HEK293 (cell line): ENCODE measurements around the gene CEP68.

Experiments used
- CTCF ChIA-PET: fragments of 350-600 bp; formaldehyde crosslinking; extraction: SDS; loops from one replicate; lab custom pipeline; 2021; ENCODE audit warnings: antibody characterized with exemption; lab: Yijun Ruan, JAX
- POLR2A ChIA-PET: fragments of 300-600 bp; formaldehyde crosslinking; extraction: SDS; loops from one replicate; lab custom pipeline; 2020; ENCODE audit warnings: antibody characterized with exemption, inconsistent platforms; lab: Yijun Ruan, JAX
- H3K27ac ChIP-seq: fragments of 200-500 bp; sonication (Bioruptor generic); 2 replicates; pipeline ENCODE4 v1.5.1; 2014; ENCODE audit warnings: low read depth, low read length, control low read depth, inconsistent platforms; ENCODE audit errors: extremely low read depth
- H3K36me3 ChIP-seq, 2 experiments: fragments of 200-500 bp in 1 of 2; sonication (Bioruptor generic) in 1 of 2; 1 replicate in 1 of 2; 2 replicates in 1 of 2; pipeline ENCODE4 v1.5.1; 2014 to 2017; ENCODE audit warnings: inconsistent platforms in 2 of 2, low read length in 2 of 2; ENCODE audit not compliant: control insufficient read depth in 2 of 2, insufficient read depth in 1 of 2
- H3K4me1 ChIP-seq: fragments of 200-500 bp; sonication (Bioruptor generic); 2 replicates; pipeline ENCODE4 v1.5.1; 2014; ENCODE audit warnings: mild to moderate bottlenecking, low read length, inconsistent platforms; ENCODE audit not compliant: control insufficient read depth, insufficient read depth
- H3K4me3 ChIP-seq: 2 replicates; pipeline ENCODE4 v1.5.1; 2011; ENCODE audit warnings: low read depth, mild to moderate bottlenecking, control low read depth, low read length, moderate library complexity
- H3K9me3 ChIP-seq: fragments of 200-500 bp; sonication (Bioruptor generic); 2 replicates; pipeline ENCODE4 v1.5.1; 2014; ENCODE audit warnings: low read depth, low read length, inconsistent platforms; ENCODE audit not compliant: control insufficient read depth, insufficient read depth
- AEBP2 ChIP-seq: fragments of 450-650 bp; formaldehyde crosslinking; IDR thresholded peaks from 2 replicates; pipeline ENCODE4 v1.5.1; 2016; ENCODE audit warnings: missing biosample characterization, missing genetic modification characterization, borderline replicate concordance
- BCL11B ChIP-seq: fragments of 450-650 bp; formaldehyde crosslinking; IDR thresholded peaks from 2 replicates; pipeline ENCODE4 v1.5.1; 2016; ENCODE audit warnings: low read depth, missing biosample characterization, missing genetic modification characterization
- MEIS1 ChIP-seq: sonication (generic); formaldehyde crosslinking; IDR thresholded peaks from 2 replicates; pipeline ENCODE4 v1.8.1; 2022; ENCODE audit warnings: missing genetic modification reagents, mild to moderate bottlenecking, borderline replicate concordance
- MYNN ChIP-seq: fragments of 450-650 bp; formaldehyde crosslinking; IDR thresholded peaks from 2 replicates; pipeline ENCODE4 v1.5.1; 2016; ENCODE audit warnings: missing biosample characterization, missing genetic modification characterization, borderline replicate concordance
- OVOL3 ChIP-seq: fragments of 450-650 bp; formaldehyde crosslinking; IDR thresholded peaks from 2 replicates; pipeline ENCODE4 v1.5.1; 2016; ENCODE audit warnings: missing biosample characterization, missing genetic modification characterization
- PRDM1 ChIP-seq: fragments of 450-650 bp; formaldehyde crosslinking; IDR thresholded peaks from 2 replicates; pipeline ENCODE4; 2016; ENCODE audit warnings: missing biosample characterization, missing genetic modification characterization
- SCRT2 ChIP-seq: fragments of 450-650 bp; formaldehyde crosslinking; IDR thresholded peaks from 2 replicates; pipeline ENCODE4 v1.5.1; 2016; ENCODE audit warnings: missing biosample characterization, missing genetic modification characterization
- ZBTB7A ChIP-seq: fragments of 450-650 bp; formaldehyde crosslinking; IDR thresholded peaks from 2 replicates; pipeline ENCODE4 v1.5.1; 2016; ENCODE audit warnings: low read depth, missing biosample characterization, missing genetic modification characterization
- ZEB2 ChIP-seq: fragments of 450-650 bp; formaldehyde crosslinking; IDR thresholded peaks from 2 replicates; pipeline ENCODE4 v1.5.1; 2016; ENCODE audit warnings: missing biosample characterization, missing genetic modification characterization
- ZNF274 ChIP-seq, 2 experiments: fragments of 200-500 bp in 1 of 2; fragments of 450-650 bp in 1 of 2; sonication (Bioruptor generic) in 1 of 2; formaldehyde crosslinking in 1 of 2; IDR thresholded peaks; 2 replicates each; pipeline versions ENCODE4 v1.5.1 to v1.6.1; 2014 to 2016; ENCODE audit warnings: borderline replicate concordance in 1 of 2, inconsistent platforms in 1 of 2, low read length in 1 of 2, missing biosample characterization in 1 of 2, missing genetic modification characterization in 1 of 2
- ZNF350 ChIP-seq: fragments of 450-650 bp; formaldehyde crosslinking; IDR thresholded peaks from 2 replicates; pipeline ENCODE4 v1.5.0; 2017; ENCODE audit warnings: missing biosample characterization, mild to moderate bottlenecking, missing genetic modification characterization
- ZNF354C ChIP-seq: fragments of 450-650 bp; formaldehyde crosslinking; IDR thresholded peaks from 2 replicates; pipeline ENCODE4 v1.5.1; 2016; ENCODE audit warnings: missing biosample characterization, missing genetic modification characterization, low read depth, borderline replicate concordance
- ZNF362 ChIP-seq: fragments of 450-650 bp; formaldehyde crosslinking; IDR thresholded peaks from 2 replicates; pipeline ENCODE4 v1.5.1; 2016; ENCODE audit warnings: missing biosample characterization, missing genetic modification characterization
- ZNF433 ChIP-seq: fragments of 450-650 bp; formaldehyde crosslinking; IDR thresholded peaks from 2 replicates; pipeline ENCODE4 v1.5.1; 2016; ENCODE audit warnings: missing biosample characterization, missing genetic modification characterization, low read depth
- ZNF449 ChIP-seq: fragments of 450-650 bp; formaldehyde crosslinking; IDR thresholded peaks from 2 replicates; pipeline ENCODE4 v1.5.1; 2017; ENCODE audit warnings: missing biosample characterization, mild to moderate bottlenecking, missing genetic modification characterization, moderate library complexity
- ZNF510 ChIP-seq: fragments of 450-650 bp; formaldehyde crosslinking; IDR thresholded peaks from 2 replicates; pipeline ENCODE4 v1.5.1; 2018; ENCODE audit warnings: mild to moderate bottlenecking, missing genetic modification characterization, missing biosample characterization; ENCODE audit not compliant: insufficient replicate concordance
- ZNF555 ChIP-seq: fragments of 450-650 bp; formaldehyde crosslinking; conservative IDR thresholded peaks from 2 replicates; pipeline ENCODE4 v1.5.1; 2017; ENCODE audit warnings: missing biosample characterization, mild to moderate bottlenecking, missing genetic modification characterization, inconsistent platforms
- ZNF610 ChIP-seq: fragments of 450-650 bp; formaldehyde crosslinking; IDR thresholded peaks from 2 replicates; pipeline ENCODE4 v1.5.1; 2016; ENCODE audit warnings: missing biosample characterization, missing genetic modification characterization, borderline replicate concordance
- ZNF626 ChIP-seq: fragments of 450-650 bp; sonication (Bioruptor Pico); formaldehyde crosslinking; IDR thresholded peaks from 2 replicates; pipeline ENCODE4 v1.5.1; 2018; ENCODE audit warnings: missing biosample characterization, missing genetic modification characterization, inconsistent platforms
- ZNF670 ChIP-seq: fragments of 450-650 bp; formaldehyde crosslinking; IDR thresholded peaks from 2 replicates; pipeline ENCODE4 v1.5.1; 2016; ENCODE audit warnings: missing biosample characterization, missing genetic modification characterization, low read depth
- ZNF701 ChIP-seq: fragments of 450-650 bp; formaldehyde crosslinking; IDR thresholded peaks from 2 replicates; pipeline ENCODE4 v1.5.1; 2016; ENCODE audit warnings: missing biosample characterization, missing genetic modification characterization
- ZNF707 ChIP-seq: fragments of 450-650 bp; formaldehyde crosslinking; IDR thresholded peaks from 2 replicates; pipeline ENCODE4 v1.5.1; 2016; ENCODE audit warnings: missing biosample characterization, missing genetic modification characterization
- ZNF747 ChIP-seq: fragments of 450-650 bp; formaldehyde crosslinking; IDR thresholded peaks from 2 replicates; pipeline ENCODE4 v1.5.1; 2016; ENCODE audit warnings: missing biosample characterization, missing genetic modification characterization

The CEP68 gene

GRCh38 chr2:65020943-65021528, 35.2 kb upstream of the CEP68 start (continued):
- TF ChIP-seq ZNF362 (tag by site-specific recombination) (no peak), PRDM1 (tag by site-specific recombination) (no peak), MYNN (tag by site-specific recombination) (no peak), BCL11B (tag by site-specific recombination) (no peak), ZNF274 (IDR thresholded peaks at IDR 0.05; ENCODE audit: low read length) (no peak), ZNF274 (tag by site-specific recombination; IDR thresholded peaks at IDR 0.05; ENCODE audit: borderline replicate concordance) (no peak), ZNF670 (tag by site-specific recombination) (no peak), ZNF350 (tag by site-specific recombination) (no peak)

- Histone ChIP-seq H3K27ac (no peak overlapping the region), H3K4me3 (no peak overlapping the region), H3K4me1 (0 out of 2 replicates have a peak, but pooled peaks cover 2% of the 10 kb centered on the region)
- CTCF ChIA-PET: interaction anchor here (0.9 kb wide), 2 partner anchors 15 to 107 kb away, joined by 3 read pairs; no protein-coding TSS in a partner anchor
- POLR2A ChIA-PET: interaction anchor here (1.0 kb wide), 1 partner anchor 33 kb away, joined by 3 read pairs; no protein-coding TSS in a partner anchor
- no peak for TF ChIP-seq ZNF610 (tag by site-specific recombination)
- TF ChIP-seq ZNF701 (tag by site-specific recombination): no peak
- no peak for TF ChIP-seq MEIS1 (CRISPR knock-in tag)
- TF ChIP-seq SCRT2 (tag by site-specific recombination): no peak
- no peak for TF ChIP-seq ZNF626 (tag by site-specific recombination)
- no peak for TF ChIP-seq ZNF510 (tag by site-specific recombination)
- TF ChIP-seq ZNF747 (tag by site-specific recombination): no peak
- TF ChIP-seq AEBP2 (tag by site-specific recombination): no peak
- no peak for TF ChIP-seq ZNF354C
- no peak for TF ChIP-seq ZNF433
- TF ChIP-seq ZNF707 (tag by site-specific recombination): no peak
- no peak for TF ChIP-seq ZNF555
- TF ChIP-seq OVOL3: no peak
- no peak for TF ChIP-seq ZNF449 (tag by site-specific recombination)
- TF ChIP-seq ZEB2 (tag by site-specific recombination): no peak
- no peak for TF ChIP-seq ZBTB7A
- TF ChIP-seq, all 188 proteins: peak for 0
- H3K9me3 ChIP-seq: no peaks in the 10 kb centered on the region
- peaks cover 3 to 45% of the 10 kb centered on the region in 2 experiments; a peak in 1 of 3 replicates for H3K36me3 ChIP-seq
Measured at GRCh38 chr2:65021709-65022108, 34.5 kb upstream of the CEP68 start.
